HG03066 (cell line): ENCODE results near the gene SMC6.

Experiments used
- ATAC-seq: cut with Tn5 transposase; IDR thresholded peaks from one replicate; pipeline ENCODE4 v1.9.1; 2021; ENCODE audit warnings: low read depth; ENCODE audit not compliant: unreplicated experiment

Gene SMC6

DNA sequence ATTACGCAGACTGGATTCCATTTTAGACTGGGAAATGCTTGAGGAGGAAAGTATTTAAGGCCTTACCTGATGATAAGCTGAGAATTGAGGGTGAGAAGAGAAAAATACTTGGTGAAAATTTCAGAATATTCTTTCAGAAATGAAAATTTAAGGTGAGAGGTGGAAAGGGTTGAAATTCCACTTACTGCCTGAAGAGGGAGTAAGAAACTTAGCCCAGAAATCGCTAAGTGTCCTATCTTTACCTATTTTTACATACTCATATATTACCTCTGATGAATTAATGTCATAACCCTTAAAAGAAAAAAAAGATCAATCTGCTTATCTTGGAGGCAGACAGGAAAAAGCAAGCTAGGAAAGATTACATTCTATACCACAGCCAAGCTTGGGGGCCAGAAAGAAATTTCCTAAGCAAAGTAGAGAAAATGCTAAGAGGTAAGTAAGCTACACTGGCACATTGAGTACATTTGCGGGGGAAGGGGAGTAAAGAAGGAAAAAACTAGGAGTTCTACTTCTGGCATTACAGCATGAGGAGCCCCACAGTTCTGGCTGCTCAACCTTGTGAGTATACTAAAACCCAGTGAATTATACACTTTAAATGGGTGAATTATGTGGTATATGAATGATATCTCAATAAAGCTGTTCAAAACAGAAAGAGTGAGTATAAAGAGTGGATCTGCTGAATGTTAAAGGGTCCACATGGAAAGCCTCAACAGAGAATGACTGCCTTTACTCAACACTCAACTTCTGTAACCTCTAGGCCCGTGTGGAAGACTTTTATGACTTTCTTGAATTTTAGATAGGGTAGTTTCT is 33.8 kb downstream of the SMC6 start:
- peak; percentile 72 for ATAC-seq

DNA sequence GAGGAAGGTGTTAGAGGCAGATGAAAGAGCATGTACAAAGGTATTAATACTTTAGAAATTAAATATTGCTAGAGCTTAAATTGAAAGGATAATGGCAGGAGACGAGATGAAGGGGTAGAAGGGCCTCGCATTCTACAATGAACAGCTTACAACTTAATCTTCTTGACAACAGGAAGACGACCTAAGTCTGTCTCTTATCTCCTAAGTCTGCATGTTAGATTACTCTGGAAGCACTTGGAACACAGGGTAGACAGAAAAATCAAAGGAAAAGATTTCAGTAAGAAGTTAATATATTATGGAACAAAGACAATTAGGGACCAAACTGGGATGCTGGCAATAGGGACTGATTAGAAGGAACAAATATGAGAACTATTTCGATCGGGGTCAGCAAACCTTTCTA is 34.9 kb downstream of the SMC6 start:
- no peak for ATAC-seq

DNA sequence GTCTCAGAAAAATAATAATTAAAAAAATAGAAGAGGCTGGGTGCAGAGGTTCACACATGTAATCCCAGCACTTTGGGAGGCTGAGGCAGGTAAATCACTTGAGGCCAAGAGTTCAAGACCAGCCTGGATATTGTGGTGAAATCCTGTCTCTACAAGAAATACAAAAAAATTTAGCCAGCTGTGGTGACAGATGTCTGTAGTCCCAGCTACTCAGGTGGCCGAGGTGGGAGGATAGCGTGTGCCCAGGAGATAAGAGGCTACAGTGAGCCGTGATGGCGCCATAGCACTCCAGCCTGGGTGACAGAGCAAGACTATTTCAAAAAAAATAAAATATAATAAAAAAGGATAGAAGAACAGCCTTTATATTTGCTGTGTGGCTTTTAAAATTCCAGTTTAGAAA is 35.9 kb downstream of the SMC6 start:
- no peak for ATAC-seq

DNA sequence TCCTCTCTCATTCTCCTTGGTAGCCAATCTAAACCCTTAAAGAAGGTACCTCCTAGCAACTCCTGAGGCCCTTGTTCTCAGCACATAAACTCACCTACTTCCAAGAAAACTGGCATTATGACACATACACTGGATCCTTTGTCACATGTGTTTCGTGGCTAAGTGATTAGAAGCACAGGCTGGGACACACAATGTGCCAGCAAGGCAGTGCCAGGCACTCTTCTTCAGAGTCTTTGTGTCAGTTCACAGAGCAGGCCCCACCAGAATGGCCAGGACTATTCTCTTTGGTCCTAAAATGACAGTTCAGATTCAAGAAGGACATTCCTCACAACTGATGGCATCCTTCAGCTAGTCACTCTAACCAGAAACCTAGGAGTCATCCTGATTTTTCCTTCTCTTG is 40.3 kb downstream of the SMC6 start:
- no peak for ATAC-seq

DNA sequence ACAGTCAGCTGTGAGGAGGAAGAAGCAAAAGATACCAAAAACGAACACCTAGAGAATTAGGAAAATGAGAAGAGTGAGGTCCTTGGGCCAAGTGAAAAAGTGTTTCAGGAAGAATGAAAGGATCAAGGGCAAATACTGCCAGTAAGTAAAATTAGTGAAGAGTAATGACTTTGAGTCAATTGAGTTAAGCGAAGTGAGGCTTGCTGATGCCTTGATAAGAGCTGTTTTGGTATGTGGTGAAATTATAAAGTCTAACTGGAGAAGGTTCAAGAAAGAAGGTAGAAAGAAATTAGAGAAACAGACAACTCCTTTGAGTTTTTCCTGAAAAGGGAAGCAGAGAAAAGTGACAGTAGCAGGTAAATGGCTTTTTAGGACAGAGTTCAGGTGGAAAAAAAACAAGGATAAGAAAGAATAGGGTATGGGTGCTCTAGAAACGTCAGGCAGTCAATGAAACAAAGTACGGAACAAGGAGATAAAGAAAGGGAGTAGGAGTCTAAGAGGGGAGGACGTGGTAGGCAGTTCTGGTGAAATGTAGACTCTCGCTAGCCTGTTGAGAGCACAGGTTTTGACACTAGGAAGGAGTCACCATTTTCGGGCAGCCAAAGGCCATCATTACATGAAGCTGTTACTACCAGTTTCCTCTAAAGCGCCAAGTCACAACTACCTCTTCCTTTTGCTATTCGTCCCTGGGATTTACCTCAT is 42.9 kb downstream of the SMC6 start:
- no peak for ATAC-seq

DNA sequence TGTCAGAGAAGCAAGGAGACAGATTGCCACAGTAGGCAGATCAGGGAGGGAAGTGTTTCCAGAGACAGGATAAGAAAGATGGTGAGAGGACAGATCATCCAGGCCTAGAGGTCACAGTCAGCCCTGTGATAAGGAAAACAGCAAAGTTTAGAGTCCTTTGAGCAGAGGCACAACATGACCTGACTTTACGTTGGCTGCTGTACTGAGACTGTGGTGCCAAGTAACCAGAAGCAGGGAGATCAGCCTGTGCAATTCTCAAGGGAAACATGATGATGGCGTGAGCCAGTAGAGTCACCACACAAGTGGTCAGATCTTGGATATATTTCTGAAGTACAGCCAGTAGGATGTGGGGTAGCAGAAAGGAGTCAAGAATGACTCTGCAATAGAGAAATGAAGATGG is 43.7 kb downstream of the SMC6 start:
- no peak for ATAC-seq

DNA sequence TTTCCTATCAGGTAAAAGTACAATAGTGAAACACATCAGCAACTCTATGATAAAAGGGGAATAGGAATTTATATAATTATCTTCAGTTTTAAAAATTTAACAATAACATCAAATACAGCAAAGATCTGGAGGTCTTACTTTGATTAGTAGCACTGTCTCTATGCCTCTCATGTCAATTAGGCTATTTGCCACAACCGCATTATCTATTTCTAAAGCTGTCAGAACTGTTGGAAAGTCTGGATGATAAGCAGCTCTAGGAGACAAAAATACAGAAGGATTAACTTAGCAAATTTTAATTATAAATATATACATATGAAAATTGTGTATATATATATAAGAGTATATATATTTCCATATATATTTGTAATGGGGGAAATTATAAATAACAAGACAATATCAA is 45.1 kb downstream of the SMC6 start:
- no peak for ATAC-seq

DNA sequence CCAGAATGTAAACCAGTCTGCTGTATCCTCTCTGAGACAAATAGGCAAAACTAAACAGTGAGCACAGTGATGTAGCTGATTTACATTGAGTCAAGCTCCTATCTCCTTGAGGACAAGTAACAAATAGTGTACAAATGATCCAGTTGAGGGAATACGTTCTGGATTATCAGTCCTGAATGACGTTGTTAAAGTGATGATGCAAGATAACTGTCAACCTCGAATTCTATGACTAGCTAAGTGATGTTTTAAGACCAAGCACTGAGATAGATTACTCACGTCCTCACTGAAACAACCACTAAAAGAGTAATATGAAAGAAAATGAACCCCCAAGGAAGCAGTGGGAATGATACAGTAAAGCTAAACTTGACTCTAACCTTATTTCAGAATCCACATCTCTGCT is 46.8 kb downstream of the SMC6 start:
- ATAC-seq: no peak

DNA sequence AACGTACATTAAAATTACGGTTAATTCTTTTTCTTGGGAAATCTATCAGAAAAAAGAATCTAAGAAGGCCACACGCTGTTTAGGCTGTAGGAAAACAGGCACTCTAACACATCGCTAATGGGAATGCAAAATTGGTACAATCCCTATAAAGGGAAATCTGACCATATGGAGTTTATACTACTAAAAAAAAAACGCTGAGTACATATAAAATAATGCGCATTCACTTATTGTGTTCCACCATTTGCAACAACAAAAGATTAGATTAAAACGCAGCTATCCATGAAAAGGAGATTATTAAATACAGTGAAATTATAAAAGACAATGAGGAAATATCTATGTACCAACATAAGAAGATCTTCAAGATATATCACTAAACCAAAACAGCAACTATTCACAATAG is 62.8 kb downstream of the SMC6 start:
- no peak for ATAC-seq

DNA sequence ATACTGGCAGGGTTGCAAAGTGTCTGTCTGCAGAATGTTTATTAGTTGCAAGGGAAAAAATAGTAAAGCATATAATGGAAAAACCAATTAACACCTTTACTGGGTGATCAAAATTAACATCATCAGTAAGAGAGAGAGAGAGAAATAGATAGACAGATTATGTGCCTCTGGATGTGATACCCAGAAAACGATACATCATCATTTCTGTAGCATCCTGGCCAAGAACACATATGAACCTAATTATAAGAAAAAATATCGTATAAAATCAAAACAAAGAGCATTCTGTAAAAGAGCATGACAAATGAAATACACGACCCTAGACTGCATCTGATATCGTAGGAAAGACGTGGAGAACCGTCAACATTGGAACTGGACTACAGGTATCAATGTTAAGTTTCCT is 64.6 kb downstream of the SMC6 start:
- no peak for ATAC-seq

DNA sequence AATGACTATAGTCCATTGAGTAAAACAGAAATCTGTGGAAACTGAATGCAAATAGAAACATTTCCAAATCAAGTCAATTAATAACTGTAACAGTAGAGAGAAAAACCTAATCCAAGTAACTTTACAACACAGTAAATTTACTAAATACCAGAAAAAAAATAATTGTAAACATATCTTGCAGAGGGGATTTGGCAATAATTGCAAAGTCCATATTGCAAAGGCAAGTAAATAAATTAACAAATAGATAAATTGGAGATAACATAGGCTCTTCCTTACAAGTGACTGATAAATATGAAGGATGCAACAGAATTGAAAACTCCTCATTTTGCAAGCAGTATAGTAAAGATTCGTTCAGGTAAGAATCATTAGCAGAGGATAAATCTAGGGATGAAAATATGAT is 65.0 kb downstream of the SMC6 start:
- no peak for ATAC-seq

DNA sequence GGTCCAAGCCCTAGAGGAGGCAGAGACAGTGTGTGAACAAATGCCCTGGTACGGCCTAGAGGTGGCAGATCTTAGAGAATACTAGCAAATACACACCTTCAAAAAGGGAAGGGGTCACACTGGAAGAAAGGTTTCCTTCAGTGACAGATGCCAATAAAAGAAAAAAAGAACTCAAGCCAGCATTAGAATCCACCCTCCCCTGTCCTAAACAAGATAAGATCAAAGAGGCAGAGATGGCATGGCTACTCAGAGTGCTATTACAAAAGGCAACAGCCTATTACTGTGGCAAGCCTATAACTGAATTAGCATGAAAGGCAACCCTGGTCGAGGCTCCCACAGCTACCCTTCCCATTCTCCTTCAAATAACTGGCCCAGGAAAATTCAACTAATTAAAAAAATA is 69.6 kb downstream of the SMC6 start:
- no peak for ATAC-seq

DNA sequence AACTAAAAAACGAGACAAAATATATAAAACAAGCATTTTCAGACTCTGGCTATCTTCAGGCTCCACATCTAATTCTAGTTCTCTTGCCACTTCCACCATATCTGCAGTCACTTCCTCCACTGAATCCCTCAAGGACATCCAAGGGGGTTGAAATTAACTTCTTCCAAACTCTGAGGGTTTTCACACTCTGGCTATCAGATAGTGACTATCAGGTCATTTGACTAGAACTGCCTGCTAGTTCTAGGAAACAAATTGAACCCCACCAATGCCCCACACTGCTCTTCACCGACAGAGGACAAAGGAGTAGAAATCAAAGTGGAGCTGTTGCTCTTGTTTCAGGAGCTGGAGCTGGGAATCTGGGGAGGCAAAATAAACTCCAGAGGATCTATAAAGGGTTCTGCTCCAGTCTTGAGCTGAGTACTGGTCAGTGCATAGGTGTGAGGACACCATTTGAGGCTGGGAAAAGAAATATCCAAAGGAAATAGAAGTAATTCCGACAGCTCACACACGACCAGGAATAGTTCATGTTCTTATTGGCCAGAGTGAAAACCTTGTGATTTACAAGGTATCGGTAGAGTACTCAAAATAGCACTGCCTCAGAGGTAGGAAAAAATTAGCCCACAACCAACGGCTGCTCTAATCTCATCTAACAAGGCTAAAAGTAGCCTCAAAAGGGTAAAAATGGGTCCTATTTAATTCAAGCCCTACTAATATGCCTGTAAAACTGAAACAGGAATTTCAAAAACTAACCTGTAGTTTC is 71.3 kb downstream of the SMC6 start:
- ATAC-seq: no peak

DNA sequence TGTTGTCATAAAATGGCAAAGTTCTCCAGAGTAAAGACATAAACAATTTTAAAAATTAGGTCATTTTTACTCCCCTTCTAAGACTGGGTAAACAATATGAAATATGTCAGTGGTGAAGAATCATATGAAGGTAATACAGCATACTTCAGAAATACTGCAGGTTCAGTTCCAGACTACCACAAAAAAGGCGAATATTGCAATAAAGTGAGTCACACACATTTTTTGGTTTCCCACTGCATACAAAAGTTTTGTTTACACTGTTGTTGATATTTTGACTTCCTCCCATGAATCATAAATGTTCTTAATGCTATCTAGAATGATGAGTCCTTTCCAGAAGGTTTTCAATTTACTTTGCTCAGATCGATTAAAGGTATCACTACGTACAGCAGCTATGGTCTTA is 73.5 kb downstream of the SMC6 start:
- ATAC-seq: no peak

DNA sequence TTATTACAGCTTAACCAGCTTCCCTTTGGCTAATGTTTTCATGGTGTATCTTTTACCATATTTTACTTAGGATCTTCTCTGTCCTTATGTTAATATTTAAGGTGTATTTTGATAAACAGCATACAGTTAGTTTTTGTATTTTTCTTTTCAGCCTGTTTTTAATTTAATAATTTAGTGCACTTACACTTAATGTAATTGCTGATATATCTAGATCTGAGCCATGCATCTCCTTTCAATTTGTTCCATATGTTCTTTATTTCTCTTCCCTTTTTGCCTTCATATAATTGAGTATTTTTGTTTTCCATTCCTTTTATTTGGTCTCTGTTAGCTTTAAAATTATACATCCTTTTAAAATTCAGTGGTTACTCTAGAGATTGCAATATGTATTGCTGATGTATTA is 78.8 kb downstream of the SMC6 start:
- ATAC-seq: no peak

DNA sequence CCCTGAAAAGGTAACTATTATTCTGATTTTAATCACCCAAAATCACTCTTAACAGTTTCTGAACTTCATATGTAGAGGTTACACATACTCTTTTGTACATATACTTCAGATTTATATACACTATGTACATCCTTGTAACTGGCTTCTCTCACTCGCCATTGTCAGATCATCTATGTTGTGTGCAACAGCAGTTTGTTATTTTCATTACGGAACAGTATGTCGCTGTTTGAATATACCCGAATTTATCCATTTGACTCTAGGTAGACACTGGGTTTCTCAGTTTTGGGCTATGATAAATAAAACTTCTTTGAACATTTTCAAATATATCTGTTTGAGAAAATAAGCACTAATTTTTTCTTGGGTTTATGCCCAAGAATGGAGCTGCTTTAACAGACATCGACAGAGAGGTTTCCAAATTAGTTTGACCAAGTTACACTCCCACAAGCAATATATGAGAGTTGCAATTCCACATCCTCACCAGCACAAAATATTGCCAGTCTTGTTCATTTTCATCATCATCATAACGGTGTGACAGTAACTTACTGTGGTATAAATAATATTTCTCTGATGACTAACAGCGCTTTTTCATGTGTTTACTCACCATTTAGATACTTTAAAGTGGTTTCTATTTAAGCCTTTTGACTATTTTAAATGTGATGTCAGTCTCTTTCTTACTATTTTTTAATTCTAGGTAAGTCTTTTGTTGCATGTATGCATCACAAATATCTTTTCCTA is 80.9 kb downstream of the SMC6 start:
- no peak for ATAC-seq

DNA sequence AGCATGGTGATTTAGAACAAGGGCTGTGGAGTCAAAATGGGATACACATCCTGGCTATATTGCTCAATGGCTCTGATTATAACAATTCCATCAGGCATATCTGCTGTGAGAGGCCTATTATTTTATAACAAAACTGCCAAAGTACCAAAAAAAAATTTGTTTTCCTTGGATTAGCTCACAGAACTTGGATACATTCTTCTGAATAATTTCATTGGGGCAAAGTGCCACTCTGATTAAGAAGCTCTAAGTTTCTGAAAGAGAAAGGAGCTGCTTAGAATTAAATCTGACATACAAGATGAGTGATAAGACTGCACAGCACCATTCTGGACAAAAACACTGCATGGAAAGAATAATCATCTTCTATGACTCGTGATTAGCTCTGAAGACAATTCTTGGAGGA is 85.7 kb downstream of the SMC6 start:
- no peak for ATAC-seq

DNA sequence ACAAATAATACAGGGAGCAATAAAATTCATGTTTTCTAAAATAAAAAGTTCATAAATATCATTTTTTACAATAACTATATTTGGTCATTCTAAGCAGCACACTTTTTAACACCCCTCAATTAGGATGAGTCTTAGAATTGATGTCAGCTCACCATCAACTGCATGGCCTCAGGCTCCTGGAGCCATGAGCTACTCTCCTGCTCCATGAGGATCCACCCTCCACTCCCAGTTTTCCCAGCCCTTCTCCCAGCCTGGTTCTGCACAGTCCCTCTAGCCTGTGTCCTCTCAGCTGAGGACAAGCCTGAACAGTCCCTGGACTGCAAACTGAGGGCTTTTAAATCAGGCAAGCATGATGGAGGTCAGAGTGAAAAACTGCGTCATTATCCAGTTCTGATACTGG is 89.1 kb downstream of the SMC6 start:
- no peak for ATAC-seq

DNA sequence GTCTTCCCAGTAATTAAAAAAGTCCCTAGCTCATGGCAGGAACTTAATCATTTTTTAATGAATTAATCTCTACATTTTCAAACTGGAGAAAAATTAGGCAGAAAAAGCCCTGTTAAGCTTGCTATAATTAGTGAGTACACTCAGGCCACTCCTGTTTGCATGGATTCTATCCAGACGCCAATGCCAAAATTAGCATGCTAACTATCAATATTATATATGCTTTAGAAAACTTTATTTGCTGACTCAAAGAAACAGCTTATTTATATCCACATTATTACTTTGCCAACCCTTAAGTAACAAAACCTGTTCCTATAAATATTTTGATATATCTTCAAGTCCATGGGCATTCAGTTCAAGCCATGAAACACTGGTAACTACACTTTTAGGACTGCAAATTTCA is 90.9 kb downstream of the SMC6 start:
- no peak for ATAC-seq

DNA sequence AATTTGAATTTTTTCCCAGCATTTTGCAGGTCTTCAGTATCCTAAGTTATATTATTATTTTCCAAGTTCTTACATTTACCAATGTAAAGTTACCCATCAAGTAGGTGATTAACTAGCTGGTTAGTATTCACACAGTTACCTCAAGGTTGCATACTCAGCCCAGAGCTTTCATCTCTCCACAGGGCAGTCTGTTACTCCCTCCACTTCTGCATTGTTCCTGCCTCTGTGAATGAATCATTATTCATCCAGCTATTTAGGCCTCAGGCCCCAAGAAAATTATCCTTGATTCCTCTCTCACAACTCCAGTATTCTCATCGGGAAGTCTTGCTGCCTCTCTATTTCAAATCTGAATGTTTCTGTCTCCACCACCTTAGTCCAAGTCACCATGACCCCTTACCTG is 92.2 kb downstream of the SMC6 start:
- no peak for ATAC-seq

DNA sequence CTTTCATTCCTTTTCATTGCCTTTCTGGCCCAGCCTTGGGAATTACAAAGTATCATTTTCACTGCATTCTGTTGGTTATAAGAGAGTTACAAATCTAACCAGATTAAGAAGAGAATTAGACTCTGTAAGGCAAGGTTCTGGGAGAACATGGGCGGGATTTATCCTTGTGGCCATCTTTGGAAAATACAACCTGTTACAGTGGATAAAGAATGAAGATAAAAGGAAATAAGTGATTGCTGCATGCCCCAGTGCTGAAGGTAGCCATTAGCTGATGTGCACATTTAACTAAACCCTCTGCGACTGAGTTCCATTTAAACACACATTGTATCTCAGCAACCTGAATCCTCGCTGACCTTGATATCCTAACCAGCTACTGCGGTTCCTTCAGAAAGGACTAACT is 93.4 kb downstream of the SMC6 start:
- ATAC-seq: no peak
